Measurements from ENCODE around the gene PTGFR. TPM values are rescaled to one million over a fixed set of nuclear protein-coding genes. Genes with fewer than 3 reads are reported as not detected.

Gene PTGFR
- total and polyA plus RNA-seq, 10 of the 15 experiments (the other 5 are each of a cell fraction or from before 2014, with no cell fraction given), result not detected

GRCh38 chr1:78447086-78447485 lies 43.7 kb upstream of the PTGFR start:
- FAIRE-seq, result no peak
- no peak for DNase-seq (ENCODE audit: low read depth, low spot score)
- H3K9me3 ChIP-seq (replicated peaks; ENCODE audit: control insufficient read depth, insufficient read depth, low read length), result no peaks in the 10 kb centered on the region
- intact Hi-C loops (cut with micrococcal nuclease; ENCODE audit: unreplicated experiment), result no loop called here
- H3K79me2 ChIP-seq (ENCODE audit: control insufficient read depth, insufficient read depth, low read length), result no peaks in the 10 kb centered on the region
- H3K4me2 ChIP-seq (ENCODE audit: control insufficient read depth, insufficient read depth), result no peak overlapping the region
- no peak overlapping the region for H3K27ac ChIP-seq (ENCODE audit: control insufficient read depth, insufficient read depth)
- ChIA-PET SMC1A (ENCODE audit: uncharacterized antibody, unreplicated experiment) (no interaction called here), POLR2A (no interaction called here), RAD21 (ENCODE audit: unreplicated experiment) (no interaction called here), CTCF (no interaction called here)
- H3K36me3 ChIP-seq (ENCODE audit: control insufficient read depth in 2 of 2, insufficient read depth in 2 of 2, low read length in 1 of 2), result no peaks in the 10 kb centered on the region
- no peak overlapping the region for H3K4me3 ChIP-seq
- H4K20me1 ChIP-seq (ENCODE audit: control insufficient read depth, insufficient read depth), result no peaks in the 10 kb centered on the region
- no TSS peak for BruUV-seq (replicated peaks)
- no peaks in the 10 kb centered on the region for H3K27me3 ChIP-seq (replicated peaks in 1 of 2; ENCODE audit: control insufficient read depth in 2 of 2, insufficient read depth in 2 of 2, low read length in 1 of 2)
- ATAC-seq, result no peak
- H3K9ac ChIP-seq (ENCODE audit: control insufficient read depth, insufficient read depth, low read length), result no peak overlapping the region
- no peak for TF ChIP-seq MEF2A (IDR thresholded peaks at IDR 0.05; ENCODE audit: insufficient read depth, low read depth, low read length)
- TF ChIP-seq STAT1 (conservative IDR thresholded peaks at IDR 0.05), result no peak
- TF ChIP-seq POLR2A (IDR thresholded peaks at IDR 0.05; ENCODE audit: low read depth, low read length), result no peak
- TF ChIP-seq KLF5 (IDR thresholded peaks at IDR 0.05; ENCODE audit: partially characterized antibody), result no peak
- no peak for TF ChIP-seq FOXM1 (IDR thresholded peaks at IDR 0.05; ENCODE audit: low read depth, low read length)
- TF ChIP-seq MYB (IDR thresholded peaks at IDR 0.05; ENCODE audit: borderline replicate concordance, low read depth, low read length), result no peak
- no peak for TF ChIP-seq CBX3 (IDR thresholded peaks at IDR 0.05; ENCODE audit: borderline replicate concordance, low read depth)
- TF ChIP-seq HDAC6 (IDR thresholded peaks at IDR 0.05; ENCODE audit: unreplicated experiment), result no peak
- no peak for TF ChIP-seq E4F1 (IDR thresholded peaks at IDR 0.05; ENCODE audit: borderline replicate concordance, partially characterized antibody)
- no peak for TF ChIP-seq IKZF2 (IDR thresholded peaks at IDR 0.05)
- no peak for TF ChIP-seq HCFC1 (IDR thresholded peaks at IDR 0.05; ENCODE audit: low read length)
- no peak for TF ChIP-seq TBL1XR1 (IDR thresholded peaks at IDR 0.05; ENCODE audit: low read depth, low read length)
- no peak for TF ChIP-seq HDAC2 (IDR thresholded peaks at IDR 0.05)
- no peak for TF ChIP-seq RFX5 (IDR thresholded peaks at IDR 0.05; ENCODE audit: low read depth, low read length)
- no peak for TF ChIP-seq PAX5 (IDR thresholded peaks at IDR 0.05; ENCODE audit: borderline replicate concordance, low read depth, low read length)
- no peak for TF ChIP-seq EZH2 (IDR thresholded peaks at IDR 0.05; ENCODE audit: borderline replicate concordance, control insufficient read depth, low read depth, low read length)
- TF ChIP-seq CEBPZ (IDR thresholded peaks at IDR 0.05; ENCODE audit: low read depth, low read length), result no peak
- TF ChIP-seq ATF3 (IDR thresholded peaks at IDR 0.05; ENCODE audit: borderline replicate concordance, extremely low read depth, low read depth, low read length), result no peak
- in situ Hi-C loops (cut with MboI), result no loop called here
- H2AFZ ChIP-seq (ENCODE audit: control insufficient read depth, low read depth, low read length), result no peak overlapping the region
- H3K4me1 ChIP-seq (ENCODE audit: control insufficient read depth, insufficient read depth, low read length), result no peaks in the 10 kb centered on the region
